ENCODE results near the gene DMAC1.

DMAC1 gene

DNA sequence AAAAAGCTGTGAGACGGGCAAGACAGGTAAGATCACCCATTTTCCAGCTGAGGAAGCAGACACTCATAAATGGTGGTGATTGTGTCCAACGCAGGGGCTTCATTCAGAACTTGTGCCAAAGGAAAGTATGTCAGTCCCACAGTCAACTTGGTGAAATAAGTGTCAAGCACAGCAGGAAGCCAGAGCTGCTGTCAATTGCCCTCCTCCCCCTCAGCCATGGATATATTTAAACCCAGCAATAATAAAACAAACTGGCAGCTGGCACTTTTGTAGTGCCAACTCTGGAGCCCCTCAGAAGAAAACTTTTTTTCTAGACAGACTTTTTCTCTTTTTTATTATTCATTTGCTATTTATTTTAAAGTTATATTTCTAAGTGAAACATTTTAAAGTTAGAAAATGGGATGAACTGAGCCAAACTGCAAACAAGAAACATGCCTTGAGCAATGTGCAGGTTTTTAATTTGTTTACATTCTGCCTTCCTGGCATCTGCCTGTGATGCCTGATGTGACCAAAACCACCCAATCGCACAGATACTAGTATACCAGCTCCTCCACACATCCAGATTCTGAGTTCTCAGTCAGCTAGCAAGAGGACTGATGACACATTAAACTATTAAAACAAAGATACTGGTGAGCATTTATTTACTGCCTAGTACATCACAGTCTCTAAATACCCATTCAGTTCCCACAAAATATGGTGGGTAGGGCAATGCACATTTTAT, 17.0 kb downstream of the DMAC1 start:
- peak; percentile 39 for DNase-seq

DNA sequence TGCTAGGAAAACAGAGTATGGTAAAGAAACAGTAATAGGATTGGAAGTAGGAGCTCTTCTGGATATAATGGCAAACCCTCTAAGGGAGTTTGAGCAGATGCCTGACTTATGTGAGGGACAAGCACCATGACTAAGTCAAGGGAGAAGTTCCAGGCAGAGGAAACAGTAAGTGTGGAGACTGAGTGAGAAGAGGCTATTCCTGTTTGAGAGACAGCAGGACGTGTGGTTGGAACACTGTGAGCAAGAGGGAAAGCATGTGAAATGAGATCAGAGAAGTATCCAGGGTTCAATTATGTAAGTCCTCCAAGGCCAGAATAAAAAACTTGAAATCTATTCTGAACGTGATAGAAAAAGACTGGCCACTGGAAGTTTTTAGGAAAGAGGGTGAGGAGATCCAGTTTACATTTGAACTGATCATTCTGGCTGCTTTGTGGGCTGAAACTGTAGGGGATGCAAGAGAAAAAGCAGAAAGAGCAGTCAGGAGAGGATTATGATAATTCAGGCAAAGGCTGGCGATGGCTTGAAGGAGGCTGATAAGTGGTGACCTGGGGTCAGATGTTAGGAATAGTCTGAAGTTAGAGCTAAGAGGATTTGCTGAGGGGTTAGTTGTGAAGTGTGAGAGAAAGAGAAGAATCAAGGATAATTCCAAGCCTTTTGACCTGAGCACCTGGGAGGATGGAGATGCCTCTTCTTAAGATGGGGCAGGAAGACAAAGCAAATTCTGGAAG, 19.2 kb downstream of the DMAC1 start:
- no peak for DNase-seq

DNA sequence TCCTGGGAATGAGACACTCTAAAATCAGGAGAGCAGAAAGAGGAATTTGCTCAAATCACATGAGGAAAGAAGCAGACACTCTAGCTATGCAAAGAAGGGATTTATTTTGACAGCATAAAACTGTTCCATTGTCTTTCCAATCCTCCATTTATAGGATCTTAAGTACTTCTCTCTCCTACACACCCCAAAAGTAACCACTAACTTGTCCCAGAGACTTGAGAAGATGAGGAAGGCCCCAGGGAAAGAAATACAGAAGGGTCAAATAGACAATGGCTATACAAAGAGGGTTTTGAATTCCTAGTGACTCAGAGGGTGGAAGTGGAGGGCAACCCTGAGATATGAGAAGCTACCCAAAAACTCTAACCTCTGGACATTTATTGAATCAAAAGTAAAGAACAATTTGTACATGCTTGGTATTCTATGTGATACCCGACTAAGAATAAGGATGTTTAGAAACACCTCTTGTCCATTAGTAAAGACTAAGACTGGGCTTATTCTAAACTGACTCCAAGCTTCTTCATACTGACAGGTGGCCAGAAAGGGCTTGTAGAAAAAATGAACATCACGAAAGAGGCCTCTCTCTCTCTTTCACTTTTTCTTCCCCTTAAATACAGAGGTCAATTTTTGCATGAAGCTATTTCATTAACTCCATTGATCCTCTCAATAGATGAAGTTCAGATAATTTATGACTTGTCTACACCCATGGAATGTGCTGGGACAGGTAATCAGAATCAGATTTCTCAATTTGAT, 20.6 kb downstream of the DMAC1 start:
- no peak for DNase-seq

DNA sequence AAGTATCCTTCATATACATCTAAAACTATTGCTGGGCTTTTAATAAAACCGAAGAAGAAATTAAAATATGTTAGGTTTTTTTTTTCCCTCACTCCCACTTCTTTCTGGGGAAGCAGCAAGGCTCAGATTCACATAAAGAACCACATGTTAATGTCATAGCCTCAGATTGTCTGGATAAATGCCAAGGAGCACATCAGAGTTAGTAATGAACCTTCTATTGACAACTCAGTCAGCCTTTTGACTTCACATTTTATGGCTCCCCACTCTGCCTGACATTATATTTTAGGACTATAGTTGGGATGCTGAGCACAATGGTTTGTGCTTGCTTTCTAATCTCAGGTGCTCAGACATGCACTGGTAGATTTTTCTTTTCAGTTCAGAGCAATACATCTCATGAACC, 21.8 kb downstream of the DMAC1 start:
- no peak for DNase-seq

DNA sequence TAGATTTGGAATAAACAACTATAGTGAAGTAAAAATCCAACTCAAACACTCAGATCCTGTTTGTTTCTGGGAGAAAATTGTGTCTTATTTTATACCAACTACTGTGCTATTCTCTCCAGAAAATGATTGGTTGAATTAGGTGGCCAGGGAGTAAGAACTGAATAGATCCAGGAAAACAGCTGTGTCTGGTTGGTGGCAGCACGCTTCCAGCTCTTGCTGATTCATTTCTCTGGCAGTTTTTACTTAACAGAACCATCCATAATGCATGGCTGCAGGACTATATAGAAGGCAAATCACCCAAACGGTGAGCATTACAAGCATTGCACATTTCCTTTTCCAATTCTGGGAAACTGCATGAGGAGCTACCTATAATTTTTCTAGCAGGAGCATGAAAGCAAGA, 29.5 kb downstream of the DMAC1 start:
- no peak for DNase-seq

DNA sequence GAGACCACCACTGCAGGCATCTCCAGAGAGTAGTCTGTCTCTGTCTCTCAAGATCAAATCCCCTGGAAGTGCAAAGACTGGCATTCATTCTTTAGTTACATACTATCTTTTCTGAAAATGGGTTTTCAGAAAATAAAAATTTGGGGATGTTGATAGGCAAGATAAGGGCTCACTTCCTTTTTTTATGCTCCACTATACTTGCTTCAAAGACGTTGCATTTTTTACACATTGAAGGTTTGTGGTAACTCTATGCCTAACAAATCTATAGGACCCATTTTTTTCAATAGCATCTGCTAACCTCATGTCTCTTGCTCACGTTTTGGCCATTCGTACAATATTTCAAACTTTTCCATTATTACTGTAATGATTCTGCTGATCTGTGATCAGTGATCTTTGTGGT, 37.0 kb downstream of the DMAC1 start:
- no peak for DNase-seq

DNA sequence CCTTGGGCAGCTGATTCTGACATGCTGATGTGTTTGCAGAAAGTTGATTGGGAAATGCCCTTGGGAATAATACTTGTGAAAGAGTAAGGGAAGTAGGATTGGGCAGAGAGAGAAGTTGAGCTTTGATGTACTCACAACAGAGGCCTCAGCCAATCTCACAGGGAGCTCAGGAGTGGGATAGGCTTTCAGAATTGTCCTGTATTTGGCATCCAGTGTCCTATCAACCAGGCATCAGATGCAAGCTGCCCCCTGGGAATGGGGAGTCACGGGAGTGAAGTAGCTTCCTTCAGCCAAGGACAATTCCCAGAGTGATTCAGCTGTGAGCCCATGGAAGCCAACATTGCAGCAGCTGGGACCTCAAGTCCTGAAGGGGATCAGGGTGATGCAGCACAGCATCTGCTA, 39.6 kb downstream of the DMAC1 start:
- DNase-seq: no peak

DNA sequence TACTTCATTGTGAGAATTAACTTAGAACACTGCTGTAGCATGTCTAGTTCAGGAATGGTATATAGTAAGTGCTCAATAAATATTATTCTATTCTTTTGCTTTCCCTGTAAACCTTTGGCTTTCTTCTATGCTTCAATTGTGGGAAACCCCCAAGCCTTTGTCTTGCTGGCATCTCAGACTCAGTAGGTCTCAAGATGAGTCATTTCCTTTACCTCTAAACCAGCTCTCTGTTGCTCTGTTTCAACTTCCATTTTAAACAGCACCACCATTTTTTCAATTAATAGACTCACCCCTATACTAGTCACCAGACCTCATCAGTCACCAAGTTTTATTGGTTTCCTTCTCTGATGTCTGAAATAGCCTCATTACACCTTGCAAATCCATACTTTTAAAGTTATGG, 43.5 kb downstream of the DMAC1 start:
- no peak for DNase-seq

DNA sequence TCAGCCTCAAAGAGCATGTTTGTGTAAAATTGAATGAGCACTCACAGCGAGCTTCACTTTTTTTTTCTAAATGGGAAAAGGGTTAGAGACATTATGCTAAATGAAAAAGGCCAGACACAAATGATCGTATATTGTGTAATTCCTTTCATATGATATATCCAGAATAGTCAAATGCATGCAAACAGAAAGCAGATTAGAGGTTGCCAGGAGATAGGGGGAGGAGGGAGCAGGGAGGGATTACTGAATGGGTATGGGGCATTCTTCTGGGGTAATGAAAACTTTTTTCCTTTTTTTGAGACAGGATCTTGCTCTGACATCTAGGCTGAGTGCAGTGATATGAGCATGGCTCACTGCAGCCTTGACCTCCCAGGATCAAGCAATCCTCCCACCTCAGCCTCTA, 47.1 kb downstream of the DMAC1 start:
- no peak for DNase-seq

All from DMS 273 treated with DMSO at 0.1 percent for 48 hours (cell line).